HG02870 (cell line): Measurements from ENCODE around the gene C9orf43.
"Not testable (repeated sequence)": the region's sequence is repeated elsewhere in the genome, so short reads cannot be mapped to it uniquely, and the experiment has no call there.

ENCODE experiments used
- ATAC-seq: cut with Tn5 transposase; IDR thresholded peaks from one replicate; pipeline ENCODE4 v1.9.1; 2021; ENCODE audit warnings: mild to moderate bottlenecking, moderate library complexity; ENCODE audit not compliant: unreplicated experiment

Gene C9orf43

GRCh38 chr9:113381441-113381840 lies 29.1 kb upstream of the C9orf43 start:
- ATAC-seq = not testable (repeated sequence)

DNA sequence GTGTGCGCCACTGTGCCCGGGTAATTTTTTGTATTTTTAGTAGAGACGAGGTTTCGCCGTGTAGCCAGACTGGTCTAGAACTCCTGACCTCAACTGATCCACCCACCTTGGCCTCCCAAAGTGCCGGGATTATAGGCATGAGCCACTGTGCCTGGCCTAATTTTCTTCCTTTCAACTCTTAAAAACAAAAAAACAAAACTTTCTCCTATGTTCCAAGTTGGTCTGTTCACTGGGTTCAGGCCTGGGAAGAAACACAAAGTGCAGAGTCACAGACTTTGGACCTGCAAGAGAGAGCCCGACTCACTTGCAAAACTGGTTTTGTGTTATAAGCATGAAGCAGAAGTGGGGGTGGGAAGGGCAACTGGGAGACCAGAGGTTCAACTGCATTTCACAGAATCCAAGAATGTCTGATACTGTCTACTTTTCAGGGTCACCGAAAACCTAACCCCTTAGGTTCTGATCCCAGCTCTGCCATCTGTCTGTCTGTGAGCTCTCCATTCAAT lies 28.6 kb upstream of the C9orf43 start:
- no peak for ATAC-seq

GRCh38 chr9:113386571-113387393 lies 23.8 kb upstream of the C9orf43 start:
- ATAC-seq = no peak

- no peak for ATAC-seq
Observed at GRCh38 chr9:113387560-113388230, 22.9 kb upstream of the C9orf43 start.

DNA sequence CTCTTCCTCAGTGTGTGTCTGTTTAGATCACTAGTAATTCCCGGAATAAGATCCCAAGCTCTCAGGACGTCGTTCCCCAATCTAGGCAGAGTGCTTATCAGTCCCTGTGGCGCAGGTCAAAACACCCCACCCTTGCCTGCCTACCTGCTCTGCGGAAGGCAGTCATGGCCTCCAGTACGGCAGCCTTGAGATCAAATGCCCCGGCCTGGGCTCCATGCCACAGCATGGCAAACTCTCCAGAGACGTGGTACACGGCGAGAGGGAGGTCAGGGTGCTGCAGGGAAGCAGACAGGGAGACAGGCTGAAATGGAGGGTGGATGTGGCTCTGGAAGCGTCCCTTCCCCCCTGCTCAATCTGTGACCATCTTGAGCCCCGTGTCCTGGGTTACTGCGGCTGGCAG lies 21.7 kb upstream of the C9orf43 start:
- ATAC-seq = no peak

DNA sequence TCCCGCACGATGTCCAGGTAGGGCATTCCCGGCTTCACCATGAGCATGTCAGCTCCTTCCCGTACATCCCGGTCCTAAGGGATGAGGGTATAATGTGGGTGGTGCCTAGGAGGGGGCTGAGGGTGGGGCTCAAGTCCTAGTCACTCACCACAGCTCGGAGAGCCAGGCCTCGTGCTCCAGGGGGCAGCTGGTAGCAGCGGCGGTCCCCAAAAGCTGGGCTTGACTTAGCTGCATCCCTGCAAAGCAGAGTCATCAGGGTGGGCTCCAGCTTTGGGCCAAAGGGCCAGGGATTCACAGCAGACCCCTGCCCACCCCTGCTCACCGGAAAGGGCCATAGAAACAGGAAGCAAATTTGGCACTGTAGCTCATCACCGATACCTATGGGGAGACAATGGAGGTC lies 21.1 kb upstream of the C9orf43 start:
- ATAC-seq = no peak

GRCh38 chr9:113390192-113390960 lies 20.2 kb upstream of the C9orf43 start:
- no peak for ATAC-seq

- ATAC-seq = no peak
Observed at GRCh38 chr9:113391917-113392316, 18.6 kb upstream of the C9orf43 start.

- ATAC-seq = no peak
Observed at GRCh38 chr9:113393281-113393680, 17.3 kb upstream of the C9orf43 start.

- no peak for ATAC-seq
Observed at GRCh38 chr9:113395000-113395861, 15.3 kb upstream of the C9orf43 start.

- no peak for ATAC-seq
Observed at GRCh38 chr9:113397203-113397631, 13.3 kb upstream of the C9orf43 start.

- no peak for ATAC-seq
Observed at GRCh38 chr9:113398796-113399195, 11.8 kb upstream of the C9orf43 start.

GRCh38 chr9:113399646-113400200 lies 10.8 kb upstream of the C9orf43 start:
- no peak for ATAC-seq

DNA sequence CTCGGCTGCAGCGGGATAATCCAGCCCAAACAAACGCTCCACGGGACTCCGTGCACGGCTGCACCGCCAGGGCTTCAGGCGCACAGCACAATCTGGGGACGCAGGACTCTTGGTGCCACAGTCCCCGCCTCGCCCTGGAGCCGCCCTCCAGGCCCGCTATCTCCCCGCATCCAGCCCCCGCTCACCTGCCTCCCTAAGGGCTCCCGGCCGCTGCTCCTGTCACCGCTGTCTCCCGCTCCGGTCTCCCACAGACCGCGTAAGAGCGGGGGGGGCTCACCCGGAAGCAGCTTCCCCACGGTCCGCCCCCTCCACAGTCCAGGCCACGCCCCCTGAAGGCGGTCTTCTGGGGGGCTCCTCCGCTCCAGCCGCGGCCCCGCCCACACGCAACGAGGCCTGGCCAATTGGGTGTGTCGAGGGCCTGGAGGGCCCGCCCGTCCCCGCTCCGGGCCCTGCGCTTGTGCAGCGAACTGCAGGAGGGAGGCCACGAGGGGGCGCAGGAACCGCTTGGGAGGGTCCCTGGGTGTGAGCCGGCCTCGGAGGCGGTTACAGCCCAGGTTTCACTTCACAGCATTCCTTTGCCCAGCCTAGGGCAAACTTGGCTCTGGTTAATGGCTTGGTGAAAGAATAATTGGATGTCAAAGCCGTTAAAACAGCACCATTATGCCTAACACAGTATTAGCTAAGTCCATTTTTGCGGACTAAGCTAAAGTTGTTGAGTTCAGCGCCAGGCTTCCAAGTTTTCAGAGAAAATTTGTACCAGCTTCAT lies 9.3 kb upstream of the C9orf43 start, which contains the start of gene ALAD:
ALAD (minus strand) TSS at position 258 of the 766 bp plus-strand sequence. CDS start 7,725 bp downstream, outside the sequence.
- ATAC-seq = peak; percentile 98

- no peak for ATAC-seq
Observed at GRCh38 chr9:113403646-113404045, 6.9 kb upstream of the C9orf43 start.

- not testable (repeated sequence) for ATAC-seq
Observed at GRCh38 chr9:113406353-113406752, 4.2 kb upstream of the C9orf43 start.

DNA sequence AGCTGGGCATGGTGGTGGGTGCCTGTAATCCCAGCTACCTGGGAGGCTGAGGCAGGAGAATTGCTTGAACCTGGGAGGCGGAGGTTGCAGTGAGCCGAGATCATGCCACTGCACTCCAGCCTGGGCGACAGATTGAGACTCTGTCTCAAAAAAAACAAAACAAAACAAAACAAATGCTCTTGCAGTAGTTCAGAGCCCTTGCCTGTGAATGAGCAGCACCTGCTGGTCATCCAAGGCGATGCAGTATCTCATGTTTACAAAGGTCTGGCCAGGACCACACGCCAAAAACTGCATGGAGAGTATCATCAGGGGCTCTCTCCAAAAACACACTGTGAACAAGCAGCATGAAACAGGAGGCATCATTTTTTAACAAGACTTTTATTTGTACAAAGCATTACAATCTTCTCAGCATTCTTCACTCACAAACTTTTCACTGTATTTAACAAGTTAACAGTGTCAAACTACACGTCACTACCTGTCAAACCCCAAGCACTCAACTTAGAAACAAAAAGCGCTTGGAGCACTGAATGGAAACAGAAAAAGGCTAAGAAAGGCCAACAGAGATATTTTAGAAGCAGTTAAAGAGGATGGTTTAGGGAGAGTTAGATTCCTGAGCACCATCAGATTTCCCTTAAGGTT lies 3.6 kb upstream of the C9orf43 start:
- ATAC-seq = peak; percentile 24

GRCh38 chr9:113409481-113409880 lies 1.1 kb upstream of the C9orf43 start:
- no peak for ATAC-seq

- peak; percentile 3 for ATAC-seq
Observed at GRCh38 chr9:113409883-113410206, 702 bp upstream of the C9orf43 start.
